K562 (cell line): ENCODE measurements around the gene APOL2.

Experiments
- CHCHD3 ChIP-seq: fragments of 250-450 bp; sonication (Bioruptor Pico); IDR thresholded peaks from 2 replicates; pipeline ENCODE4 v2.1.2; 2022; ENCODE audit warnings: mild to moderate bottlenecking
- EZH2 ChIP-seq: IDR thresholded peaks from 2 replicates; pipeline ENCODE4 v1.6.1; 2012; ENCODE audit warnings: low read depth, mild to moderate bottlenecking, inconsistent platforms, low read length, borderline replicate concordance
- SREBF2 ChIP-seq: sonication (generic); formaldehyde crosslinking; IDR thresholded peaks from 2 replicates; pipeline ENCODE4 v1.4.0; 2020; ENCODE audit warnings: mild to moderate bottlenecking, missing genetic modification reagents
- ZNF24 ChIP-seq: fragments of 450-650 bp; IDR thresholded peaks from 2 replicates; pipeline ENCODE4 v1.6.1; 2016
- TF ChIP-seq, protein P1 (sequence below), 3 experiments: IDR thresholded peaks in 2 of 3; conservative IDR thresholded peaks in 1 of 3; 2 replicates each; pipeline ENCODE4 v1.5.1; 2011 to 2012; ENCODE audit warnings: low read length in 3 of 3, mild to moderate bottlenecking in 3 of 3, control low read depth in 2 of 3, improper control_type of control experiment in 1 of 3, inconsistent platforms in 1 of 3, low read depth in 1 of 3, mixed read lengths in 1 of 3, moderate library complexity in 1 of 3; ENCODE audit not compliant: insufficient read depth in 2 of 3

DNA sequence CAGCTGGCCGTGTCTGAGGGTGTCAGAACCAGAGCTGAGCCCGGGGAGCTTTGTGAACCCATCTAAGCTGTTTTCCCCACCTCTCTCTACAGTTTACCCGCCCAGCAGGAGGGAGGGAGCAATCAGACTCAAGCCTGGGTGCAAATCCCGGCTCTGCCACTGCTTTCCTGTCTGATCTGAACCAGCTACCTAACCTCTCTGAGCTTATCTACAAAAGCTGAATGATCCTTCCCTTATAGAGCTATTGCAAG lies 252 bp downstream of the APOL2 start:
- TF ChIP-seq EZH2, result no peak
- TF ChIP-seq CHCHD3 (CRISPR knock-in tag), result no peak
- no peak for TF ChIP-seq ZNF24
- TF ChIP-seq, protein P1, sequence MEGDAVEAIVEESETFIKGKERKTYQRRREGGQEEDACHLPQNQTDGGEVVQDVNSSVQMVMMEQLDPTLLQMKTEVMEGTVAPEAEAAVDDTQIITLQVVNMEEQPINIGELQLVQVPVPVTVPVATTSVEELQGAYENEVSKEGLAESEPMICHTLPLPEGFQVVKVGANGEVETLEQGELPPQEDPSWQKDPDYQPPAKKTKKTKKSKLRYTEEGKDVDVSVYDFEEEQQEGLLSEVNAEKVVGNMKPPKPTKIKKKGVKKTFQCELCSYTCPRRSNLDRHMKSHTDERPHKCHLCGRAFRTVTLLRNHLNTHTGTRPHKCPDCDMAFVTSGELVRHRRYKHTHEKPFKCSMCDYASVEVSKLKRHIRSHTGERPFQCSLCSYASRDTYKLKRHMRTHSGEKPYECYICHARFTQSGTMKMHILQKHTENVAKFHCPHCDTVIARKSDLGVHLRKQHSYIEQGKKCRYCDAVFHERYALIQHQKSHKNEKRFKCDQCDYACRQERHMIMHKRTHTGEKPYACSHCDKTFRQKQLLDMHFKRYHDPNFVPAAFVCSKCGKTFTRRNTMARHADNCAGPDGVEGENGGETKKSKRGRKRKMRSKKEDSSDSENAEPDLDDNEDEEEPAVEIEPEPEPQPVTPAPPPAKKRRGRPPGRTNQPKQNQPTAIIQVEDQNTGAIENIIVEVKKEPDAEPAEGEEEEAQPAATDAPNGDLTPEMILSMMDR (IDR thresholded peaks at IDR 0.05 in 2 of 3, conservative IDR thresholded peaks at IDR 0.05 in 1 of 3; ENCODE audit: insufficient read depth in 2 of 3, low read depth in 1 of 3, low read length in 3 of 3), result no peak
- TF ChIP-seq SREBF2, result no peak
